OCI-LY3 (cell line): ENCODE measurements around the gene CDH1.

Experiments
- H2AFZ ChIP-seq: fragments of 200-600, 300-600 bp; shearing (Covaris generic); 2 replicates; pipeline ENCODE4 v1.6.0; 2014; ENCODE audit warnings: antibody characterized with exemption, low read depth, low read length
- H3K27ac ChIP-seq: fragments of 200-600, 300-600 bp; sonication (generic); 2 replicates; pipeline ENCODE4 v1.5.1; 2014; ENCODE audit warnings: mild to moderate bottlenecking, low read length, moderate library complexity, mixed read lengths
- H3K27me3 ChIP-seq: fragments of 200-600, 300-600 bp; sonication (generic); 2 replicates; pipeline ENCODE4 v1.6.1; 2014; ENCODE audit warnings: low read depth, low read length, mixed read lengths
- H3K36me3 ChIP-seq: fragments of 200-600, 300-600 bp; sonication (generic); replicated peaks from 2 replicates; pipeline ENCODE3; 2014; ENCODE audit warnings: low read depth, low read length, mixed read lengths
- H3K4me1 ChIP-seq: fragments of 300-600, 200-600 bp; sonication (generic); 2 replicates; pipeline ENCODE4 v1.6.1; 2014; ENCODE audit warnings: low read length, mixed read lengths
- H3K4me2 ChIP-seq: fragments of 200-600, 300-600 bp; sonication (generic); 2 replicates; pipeline ENCODE4 v1.6.1; 2014; ENCODE audit warnings: low read length, mixed read lengths
- H3K4me3 ChIP-seq: fragments of 300-600, 200-600 bp; sonication (generic); 2 replicates; pipeline ENCODE4 v1.5.1; 2014; ENCODE audit warnings: antibody characterized with exemption, mild to moderate bottlenecking, low read length, moderate library complexity
- H3K79me2 ChIP-seq: fragments of 300-600, 200-600 bp; shearing (Covaris generic); 2 replicates; pipeline ENCODE4 v1.6.1; 2014; ENCODE audit warnings: mild to moderate bottlenecking, low read length, mixed read lengths
- H3K9ac ChIP-seq: fragments of 300-600, 200-600 bp; shearing (Covaris generic); 2 replicates; pipeline ENCODE4 v1.6.0; 2014; ENCODE audit warnings: mild to moderate bottlenecking, low read length, moderate library complexity
- H3K9me3 ChIP-seq: fragments of 200-600, 300-600 bp; shearing (Covaris generic); 2 replicates; pipeline ENCODE4 v1.6.1; 2014; ENCODE audit warnings: low read length, mixed read lengths; ENCODE audit not compliant: insufficient read depth
- H4K20me1 ChIP-seq: fragments of 200-600, 300-600 bp; sonication (generic); 2 replicates; pipeline ENCODE4 v1.6.1; 2016; ENCODE audit warnings: low read length, mixed read lengths; ENCODE audit not compliant: insufficient read depth
- EZH2phosphoT487 ChIP-seq: fragments of 200-600 bp; shearing (Covaris generic); IDR thresholded peaks from 2 replicates; pipeline ENCODE4 v1.6.1; 2018; ENCODE audit warnings: antibody characterized with exemption, mixed run types, low read depth
- TF ChIP-seq, protein P1 (sequence below): fragments of 200-600, 300-600 bp; sonication (generic); IDR thresholded peaks from 2 replicates; pipeline ENCODE4 v1.5.1; 2014; ENCODE audit warnings: antibody characterized with exemption, low read length, low read depth

CDH1 gene

DNA sequence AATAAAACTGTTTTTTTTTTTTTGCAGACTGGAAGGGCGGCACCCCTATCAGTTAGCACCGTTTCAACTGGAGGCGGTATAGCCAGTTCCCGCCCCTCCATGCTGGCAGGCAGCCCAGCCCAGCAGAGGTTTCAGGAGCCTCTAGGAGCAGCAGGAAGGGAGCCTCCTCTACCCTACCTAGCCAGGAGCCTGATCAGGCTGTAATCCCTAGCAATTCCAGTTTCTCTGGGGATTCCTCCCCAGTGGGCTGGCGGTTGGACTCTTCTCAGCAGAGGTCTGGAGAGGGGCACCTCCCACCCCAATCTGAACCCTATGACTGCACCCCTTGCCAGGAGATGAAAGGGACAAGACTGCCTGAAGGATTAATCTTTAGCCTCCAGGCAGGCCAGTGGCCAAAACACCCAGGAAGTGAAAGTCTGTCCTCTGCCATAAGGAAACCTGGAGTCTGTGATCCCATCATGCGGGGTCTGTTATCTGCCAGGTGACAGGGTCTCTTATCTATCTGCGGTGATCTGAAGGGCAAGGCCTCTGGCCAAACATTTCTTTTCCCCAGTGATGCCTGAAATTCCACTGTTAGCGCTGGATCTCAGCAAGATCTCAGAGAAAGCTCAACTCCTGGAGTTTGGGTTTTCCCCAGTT, 4.9 kb upstream of the CDH1 start:
- H3K4me3 ChIP-seq: no peak overlapping the region
- no peak overlapping the region for H3K27ac ChIP-seq
- no peak overlapping the region for H3K4me2 ChIP-seq
- no peak for TF ChIP-seq EZH2phosphoT487
- TF ChIP-seq, protein P1, sequence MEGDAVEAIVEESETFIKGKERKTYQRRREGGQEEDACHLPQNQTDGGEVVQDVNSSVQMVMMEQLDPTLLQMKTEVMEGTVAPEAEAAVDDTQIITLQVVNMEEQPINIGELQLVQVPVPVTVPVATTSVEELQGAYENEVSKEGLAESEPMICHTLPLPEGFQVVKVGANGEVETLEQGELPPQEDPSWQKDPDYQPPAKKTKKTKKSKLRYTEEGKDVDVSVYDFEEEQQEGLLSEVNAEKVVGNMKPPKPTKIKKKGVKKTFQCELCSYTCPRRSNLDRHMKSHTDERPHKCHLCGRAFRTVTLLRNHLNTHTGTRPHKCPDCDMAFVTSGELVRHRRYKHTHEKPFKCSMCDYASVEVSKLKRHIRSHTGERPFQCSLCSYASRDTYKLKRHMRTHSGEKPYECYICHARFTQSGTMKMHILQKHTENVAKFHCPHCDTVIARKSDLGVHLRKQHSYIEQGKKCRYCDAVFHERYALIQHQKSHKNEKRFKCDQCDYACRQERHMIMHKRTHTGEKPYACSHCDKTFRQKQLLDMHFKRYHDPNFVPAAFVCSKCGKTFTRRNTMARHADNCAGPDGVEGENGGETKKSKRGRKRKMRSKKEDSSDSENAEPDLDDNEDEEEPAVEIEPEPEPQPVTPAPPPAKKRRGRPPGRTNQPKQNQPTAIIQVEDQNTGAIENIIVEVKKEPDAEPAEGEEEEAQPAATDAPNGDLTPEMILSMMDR: no peak
- H3K36me3 ChIP-seq: no peaks in the 10 kb centered on the region
- no peak overlapping the region for H3K9ac ChIP-seq
- H3K79me2 ChIP-seq: no peaks in the 10 kb centered on the region
- no peaks in the 10 kb centered on the region for H3K27me3 ChIP-seq
- peak overlapping the region; percentile 39; the same call in 1 of the 2 replicates for H2AFZ ChIP-seq
- peaks cover 12% of the 10 kb centered on the region; the same call in 1 of the 2 replicates for H3K4me1 ChIP-seq
- H3K9me3 ChIP-seq: no peaks in the 10 kb centered on the region
- H4K20me1 ChIP-seq: no peaks in the 10 kb centered on the region

DNA sequence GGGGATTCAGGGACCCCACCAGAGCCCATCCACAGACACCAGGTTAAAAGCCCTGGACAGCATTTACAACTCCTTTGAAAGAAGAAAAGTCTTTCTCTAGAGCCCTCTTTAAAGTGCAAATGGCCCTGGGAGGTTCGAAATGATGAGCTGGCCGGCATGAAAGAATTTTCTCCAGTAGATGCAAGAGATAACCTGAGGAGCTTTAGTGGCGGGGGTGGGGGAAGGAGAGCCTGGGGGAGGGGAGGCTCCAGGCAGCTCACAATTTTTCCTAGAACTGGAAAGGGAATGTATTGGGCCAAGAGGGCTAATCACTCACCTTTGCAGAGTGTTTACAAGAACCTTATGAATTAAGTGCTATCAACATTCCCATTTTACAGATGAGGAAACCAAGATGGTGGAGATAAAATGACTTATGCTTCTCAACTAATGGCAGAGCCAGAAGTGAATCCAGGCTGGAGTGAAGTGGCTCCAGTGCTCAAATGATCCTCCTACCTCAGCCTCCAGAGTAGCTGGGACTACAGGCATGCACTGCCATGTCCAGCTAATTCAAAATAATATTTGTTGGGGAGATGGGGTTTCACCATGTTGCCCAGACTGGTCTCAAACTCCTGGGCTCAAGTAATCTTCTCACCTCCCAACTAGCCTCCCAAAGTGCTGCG, 4.2 kb upstream of the CDH1 start:
- H3K9me3 ChIP-seq: no peaks in the 10 kb centered on the region
- H3K4me1 ChIP-seq: peaks cover 12% of the 10 kb centered on the region; the same call in 1 of the 2 replicates
- H3K9ac ChIP-seq: no peak overlapping the region
- H2AFZ ChIP-seq: no peak overlapping the region
- no peaks in the 10 kb centered on the region for H3K36me3 ChIP-seq
- H3K79me2 ChIP-seq: no peaks in the 10 kb centered on the region
- H3K27me3 ChIP-seq: no peaks in the 10 kb centered on the region
- H3K4me2 ChIP-seq: no peak overlapping the region
- TF ChIP-seq, protein P1: no peak
- TF ChIP-seq EZH2phosphoT487: no peak
- no peaks in the 10 kb centered on the region for H4K20me1 ChIP-seq
- no peak overlapping the region for H3K4me3 ChIP-seq
- H3K27ac ChIP-seq: no peak overlapping the region

DNA sequence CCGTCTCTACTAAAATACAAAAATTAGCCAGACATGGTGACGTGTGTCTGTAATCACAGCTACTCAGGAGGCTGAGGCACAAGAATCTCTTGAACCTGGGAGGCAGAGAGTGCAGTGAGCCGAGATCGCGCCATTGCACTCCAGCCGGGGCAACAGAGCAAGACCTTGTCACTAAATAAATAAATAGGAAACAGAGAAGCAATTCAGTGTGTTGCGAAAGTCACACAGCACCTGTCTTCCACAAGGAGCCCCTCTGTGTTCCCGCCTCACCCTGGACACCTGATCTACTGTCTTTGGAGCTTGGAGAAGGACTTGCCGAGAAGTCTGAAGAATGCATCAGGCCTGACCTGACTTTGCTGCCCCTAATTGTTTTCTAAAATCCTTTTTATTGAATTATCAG, 3.5 kb upstream of the CDH1 start:
- H3K4me2 ChIP-seq: no peak overlapping the region
- H3K79me2 ChIP-seq: no peaks in the 10 kb centered on the region
- no peak overlapping the region for H2AFZ ChIP-seq
- H4K20me1 ChIP-seq: no peaks in the 10 kb centered on the region
- no peaks in the 10 kb centered on the region for H3K27me3 ChIP-seq
- no peaks in the 10 kb centered on the region for H3K36me3 ChIP-seq
- no peaks in the 10 kb centered on the region for H3K9me3 ChIP-seq
- TF ChIP-seq, protein P1: no peak
- TF ChIP-seq EZH2phosphoT487: no peak
- no peak overlapping the region for H3K27ac ChIP-seq
- peaks cover 15% of the 10 kb centered on the region; the same call in 1 of the 2 replicates for H3K4me1 ChIP-seq
- H3K4me3 ChIP-seq: no peak overlapping the region
- no peak overlapping the region for H3K9ac ChIP-seq

DNA sequence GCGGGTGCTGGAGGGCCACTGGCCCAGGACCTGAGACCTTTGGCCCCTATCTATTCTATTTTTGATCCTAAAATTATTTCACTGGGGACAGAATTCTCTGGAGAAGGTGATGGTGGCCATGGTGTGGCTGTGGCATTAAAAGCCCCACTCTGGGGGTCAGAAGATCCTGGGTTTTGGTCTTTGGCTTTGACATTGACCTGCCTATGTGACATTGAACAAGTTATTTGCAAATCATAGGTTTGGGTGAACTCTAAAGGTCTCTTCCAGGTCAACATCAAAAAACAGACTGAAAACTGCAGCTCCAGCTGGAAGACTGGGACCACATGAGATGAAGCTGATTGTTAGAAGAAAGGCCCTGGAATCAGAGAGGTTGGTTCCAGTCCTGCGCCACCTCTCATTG, 2.3 kb upstream of the CDH1 start:
- TF ChIP-seq, protein P1: no peak
- no peak for TF ChIP-seq EZH2phosphoT487
- Histone ChIP-seq H3K27me3 (no peaks in the 10 kb centered on the region), H3K27ac (no peak overlapping the region), H2AFZ (0 out of 2 replicates have a peak overlapping the region, but pooled peaks have one; percentile 52), H3K9me3 (no peaks in the 10 kb centered on the region), H3K4me2 (no peak overlapping the region), H3K4me3 (no peak overlapping the region), H3K36me3 (no peaks in the 10 kb centered on the region), H4K20me1 (no peaks in the 10 kb centered on the region), H3K4me1 (peaks cover 22% of the 10 kb centered on the region), H3K79me2 (no peaks in the 10 kb centered on the region), H3K9ac (no peak overlapping the region)
